Mesenchymal stem cell (in vitro differentiated cells and primary cell): ENCODE results near the gene CYB5R3.

Experiments used
- DNase-seq: peaks from one replicate; pipeline ENCODE4 v3.0.0-alpha.2; 2013
- H2AFZ ChIP-seq: one replicate; pipeline ENCODE4 v1.6.1; 2013; ENCODE audit warnings: low read depth, mild to moderate bottlenecking, control low read depth, inconsistent platforms, low read length, moderate library complexity
- H2AK5ac ChIP-seq: 2 replicates; pipeline ENCODE4 v1.6.1; 2013; ENCODE audit warnings: low read length, moderate library complexity, mild to moderate bottlenecking, inconsistent platforms; ENCODE audit not compliant: severe bottlenecking
- H2BK120ac ChIP-seq: one replicate; pipeline ENCODE4 v1.6.1; 2013; ENCODE audit warnings: low read depth, mild to moderate bottlenecking, inconsistent platforms, low read length, moderate library complexity
- H2BK12ac ChIP-seq, 2 experiments: one replicate each; pipeline ENCODE4 v1.6.1; 2013; ENCODE audit warnings: inconsistent platforms in 2 of 2, low read length in 2 of 2, mild to moderate bottlenecking in 2 of 2, moderate library complexity in 2 of 2, control low read depth in 1 of 2
- H2BK15ac ChIP-seq: one replicate; pipeline ENCODE4 v1.6.1; 2013; ENCODE audit warnings: mild to moderate bottlenecking, low read depth, inconsistent platforms; ENCODE audit not compliant: poor library complexity, severe bottlenecking
- H2BK5ac ChIP-seq: 2 replicates; pipeline ENCODE4 v1.6.1; 2013; ENCODE audit warnings: low read depth, mild to moderate bottlenecking, low read length, control low read depth, inconsistent platforms; ENCODE audit not compliant: poor library complexity, severe bottlenecking
- H3K14ac ChIP-seq, 2 experiments: one replicate each; pipeline ENCODE4 v1.6.1; 2013; ENCODE audit warnings: inconsistent platforms in 2 of 2, low read length in 2 of 2, control low read depth in 1 of 2, mild to moderate bottlenecking in 1 of 2, moderate library complexity in 1 of 2
- H3K18ac ChIP-seq, 2 experiments: one replicate each; pipeline ENCODE4 v1.6.1; 2013; ENCODE audit warnings: inconsistent platforms in 2 of 2, low read length in 2 of 2, control low read depth in 1 of 2, low read depth in 1 of 2, mild to moderate bottlenecking in 1 of 2
- H3K23ac ChIP-seq, 2 experiments: one replicate each; pipeline ENCODE4 v1.6.1; 2013; ENCODE audit warnings: inconsistent platforms in 2 of 2, low read length in 2 of 2, mild to moderate bottlenecking in 2 of 2, moderate library complexity in 2 of 2, control low read depth in 1 of 2
- H3K27ac ChIP-seq: 2 replicates; pipeline ENCODE4 v1.5.1; 2013; ENCODE audit warnings: mild to moderate bottlenecking, moderate library complexity, low read length, control low read depth, inconsistent platforms; ENCODE audit not compliant: poor library complexity, severe bottlenecking
- H3K27me3 ChIP-seq, 2 experiments: 2 replicates each; pipeline versions ENCODE4 v1.6.1 to v1.7.0; 2013; ENCODE audit warnings: low read length in 2 of 2, mild to moderate bottlenecking in 2 of 2, moderate library complexity in 2 of 2, control low read depth in 1 of 2, inconsistent platforms in 1 of 2; ENCODE audit not compliant: control insufficient read depth in 1 of 2, insufficient read depth in 1 of 2
- H3K36me3 ChIP-seq, 2 experiments: 2 replicates each; pipeline versions ENCODE4 v1.6.1 to v1.7.0; 2013; ENCODE audit warnings: low read length in 2 of 2, control low read depth in 1 of 2, inconsistent platforms in 1 of 2, low read depth in 1 of 2, mild to moderate bottlenecking in 1 of 2; ENCODE audit not compliant: insufficient read depth in 2 of 2, control insufficient read depth in 1 of 2
- H3K4ac ChIP-seq, 2 experiments: one replicate each; pipeline ENCODE4 v1.6.1; 2013; ENCODE audit warnings: inconsistent platforms in 2 of 2, low read length in 2 of 2, mild to moderate bottlenecking in 2 of 2, moderate library complexity in 2 of 2, control low read depth in 1 of 2, low read depth in 1 of 2
- H3K4me1 ChIP-seq: 2 replicates; pipeline ENCODE4 v1.6.1; 2013; ENCODE audit warnings: low read depth, low read length, control low read depth; ENCODE audit not compliant: control insufficient read depth, insufficient read depth
- H3K4me2 ChIP-seq: 2 replicates; pipeline ENCODE4 v1.6.1; 2013; ENCODE audit warnings: low read length, mild to moderate bottlenecking, inconsistent platforms; ENCODE audit not compliant: poor library complexity, severe bottlenecking
- H3K4me3 ChIP-seq, 2 experiments: 2 replicates each; pipeline versions ENCODE4 v1.5.1 to v1.7.0; 2013; ENCODE audit warnings: low read length in 2 of 2, mild to moderate bottlenecking in 2 of 2, control low read depth in 1 of 2, low read depth in 1 of 2; ENCODE audit not compliant: insufficient read depth in 1 of 2
- H3K79me1 ChIP-seq: replicated peaks from 2 replicates; pipeline ENCODE4 v1.6.1; 2013; ENCODE audit warnings: mild to moderate bottlenecking, control low read depth, low read length, inconsistent platforms; ENCODE audit not compliant: poor library complexity, severe bottlenecking
- H3K9ac ChIP-seq: 2 replicates; pipeline ENCODE4 v1.7.0; 2013; ENCODE audit warnings: mild to moderate bottlenecking, low read length, moderate library complexity
- H3K9me3 ChIP-seq: 2 replicates; pipeline ENCODE4 v1.7.0; 2013; ENCODE audit warnings: mild to moderate bottlenecking, low read length; ENCODE audit not compliant: control insufficient read depth
- H4K8ac ChIP-seq: one replicate; pipeline ENCODE4 v1.6.1; 2013; ENCODE audit warnings: inconsistent platforms, mild to moderate bottlenecking, low read length, moderate library complexity
- H4K91ac ChIP-seq: one replicate; pipeline ENCODE4 v1.6.1; 2013; ENCODE audit warnings: mild to moderate bottlenecking, low read length, inconsistent platforms
- WGBS: methylation state at CpG from one replicate; pipeline ENCODE4 v1.1.7; 2013; ENCODE audit warnings: mixed read lengths; 5-methylcytosine and 5-hydroxymethylcytosine counted together

Gene CYB5R3

GRCh38 chr22:42630211-42630610 lies 19.0 kb downstream of the CYB5R3 start:
- Histone ChIP-seq H2AFZ (no peak overlapping the region), H4K91ac (no peak overlapping the region), H3K79me1 (peaks cover 59% of the 10 kb centered on the region), H3K4me3 (no peak overlapping the region), H3K36me3 (peaks cover 81 to 83% of the 10 kb centered on the region in 2 experiments), H3K18ac (no peak overlapping the region), H3K14ac (no peak overlapping the region), H3K4me2 (no peak overlapping the region), H3K4ac (no peak overlapping the region), H3K27me3 (no peaks in the 10 kb centered on the region), H3K23ac (no peak overlapping the region), H2AK5ac (no peak overlapping the region), H4K8ac (no peak overlapping the region), H3K9me3 (no peaks in the 10 kb centered on the region), H2BK120ac (no peak overlapping the region), H2BK15ac (no peak overlapping the region), H2BK5ac (no peak overlapping the region), H2BK12ac (no peak overlapping the region), H3K4me1 (peaks cover 26% of the 10 kb centered on the region), H3K9ac (no peak overlapping the region), H3K27ac (no peak overlapping the region)
- DNase-seq, result no peak
- whole genome bisulfite sequencing, result 97% methylated on average over 18 of the region's 18 CpGs

DNA sequence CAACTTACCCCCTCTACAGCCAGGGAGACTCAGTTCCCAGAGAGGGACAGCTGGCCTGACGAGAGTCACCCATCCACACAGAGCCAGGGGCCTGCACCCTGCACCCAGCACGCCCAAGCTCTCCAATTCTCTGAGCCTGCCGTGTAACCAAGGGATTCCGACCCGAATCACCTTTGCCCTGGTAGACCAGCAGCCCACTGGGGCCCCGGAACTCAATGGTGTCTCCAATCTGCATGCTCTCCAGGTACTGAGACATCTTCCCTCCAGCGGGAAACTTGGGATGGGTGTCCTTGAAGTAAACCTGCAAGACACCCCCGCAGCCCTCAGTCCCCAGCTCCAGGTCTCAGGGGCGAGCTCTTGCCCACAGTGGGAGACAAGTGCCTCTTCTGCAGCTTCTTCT lies 21.2 kb downstream of the CYB5R3 start:
- Histone ChIP-seq H3K4ac (no peak overlapping the region), H3K14ac (no peak overlapping the region), H3K23ac (no peak overlapping the region), H3K9me3 (no peaks in the 10 kb centered on the region), H2AFZ (no peak overlapping the region), H3K18ac (no peak overlapping the region), H3K4me2 (no peak overlapping the region), H3K27ac (no peak overlapping the region), H3K79me1 (peaks cover 65% of the 10 kb centered on the region), H2BK15ac (no peak overlapping the region), H3K36me3 (peaks cover 91 to 92% of the 10 kb centered on the region in 2 experiments), H2AK5ac (no peak overlapping the region), H3K9ac (no peak overlapping the region), H2BK12ac (no peak overlapping the region), H4K8ac (no peak overlapping the region), H3K4me3 (no peak overlapping the region), H3K4me1 (peaks cover 33% of the 10 kb centered on the region), H3K27me3 (no peaks in the 10 kb centered on the region), H2BK120ac (no peak overlapping the region), H4K91ac (no peak overlapping the region), H2BK5ac (no peak overlapping the region)
- 98% methylated on average over 9 of the region's 9 CpGs for WGBS
- DNase-seq, result no peak

GRCh38 chr22:42626951-42627625 lies 22.1 kb downstream of the CYB5R3 start:
- WGBS, result over 99% methylated on average over 24 of the region's 25 CpGs
- peaks cover 35% of the 10 kb centered on the region for H3K4me1 ChIP-seq
- no peak overlapping the region for H2AFZ ChIP-seq
- H3K79me1 ChIP-seq, result peaks cover 64% of the 10 kb centered on the region
- H2BK15ac ChIP-seq, result no peak overlapping the region
- no peak overlapping the region for H3K14ac ChIP-seq
- no peak overlapping the region for H3K9ac ChIP-seq
- H3K27me3 ChIP-seq, result no peaks in the 10 kb centered on the region
- no peak overlapping the region for H4K91ac ChIP-seq
- H3K4ac ChIP-seq, result no peak overlapping the region
- no peak overlapping the region for H3K4me2 ChIP-seq
- no peak overlapping the region for H2BK12ac ChIP-seq
- DNase-seq, result no peak
- no peak overlapping the region for H2BK120ac ChIP-seq
- no peak overlapping the region for H3K4me3 ChIP-seq
- no peak overlapping the region for H2BK5ac ChIP-seq
- H3K18ac ChIP-seq, result no peak overlapping the region
- no peak overlapping the region for H3K23ac ChIP-seq
- no peaks in the 10 kb centered on the region for H3K9me3 ChIP-seq
- no peak overlapping the region for H3K27ac ChIP-seq
- H4K8ac ChIP-seq, result no peak overlapping the region
- no peak overlapping the region for H2AK5ac ChIP-seq
- H3K36me3 ChIP-seq, result peaks cover 91 to 92% of the 10 kb centered on the region in 2 experiments

GRCh38 chr22:42626431-42626830 lies 22.8 kb downstream of the CYB5R3 start:
- H2AK5ac ChIP-seq, result no peak overlapping the region
- H4K91ac ChIP-seq, result no peak overlapping the region
- H3K36me3 ChIP-seq, result peaks cover 85 to 86% of the 10 kb centered on the region in 2 experiments
- H3K18ac ChIP-seq, result no peak overlapping the region
- no peak overlapping the region for H4K8ac ChIP-seq
- H3K4me3 ChIP-seq, result no peak overlapping the region
- 93% methylated on average over 5 of the region's 7 CpGs for WGBS
- H3K79me1 ChIP-seq, result peaks cover 59% of the 10 kb centered on the region
- H2BK5ac ChIP-seq, result no peak overlapping the region
- H3K4me1 ChIP-seq, result peaks cover 35% of the 10 kb centered on the region
- no peaks in the 10 kb centered on the region for H3K27me3 ChIP-seq
- no peak for DNase-seq
- no peak overlapping the region for H2BK12ac ChIP-seq
- no peak overlapping the region for H2BK15ac ChIP-seq
- H3K9me3 ChIP-seq, result no peaks in the 10 kb centered on the region
- H3K14ac ChIP-seq, result no peak overlapping the region
- H3K23ac ChIP-seq, result no peak overlapping the region
- H3K4ac ChIP-seq, result no peak overlapping the region
- H3K4me2 ChIP-seq, result no peak overlapping the region
- no peak overlapping the region for H3K9ac ChIP-seq
- H3K27ac ChIP-seq, result no peak overlapping the region
- no peak overlapping the region for H2BK120ac ChIP-seq
- no peak overlapping the region for H2AFZ ChIP-seq
